Mesenchymal stem cell (in vitro differentiated cells and primary cell): ENCODE data around the gene HCN3.
A peak's percentile ranks its signal among the peaks of the same experiment; 100 is the strongest.

Experiments used
- DNase-seq: peaks from one replicate; pipeline ENCODE4 v3.0.0-alpha.2; 2013
- H2AFZ ChIP-seq: one replicate; pipeline ENCODE4 v1.6.1; 2013; ENCODE audit warnings: low read depth, mild to moderate bottlenecking, control low read depth, inconsistent platforms, low read length, moderate library complexity
- H2AK5ac ChIP-seq: 2 replicates; pipeline ENCODE4 v1.6.1; 2013; ENCODE audit warnings: low read length, moderate library complexity, mild to moderate bottlenecking, inconsistent platforms; ENCODE audit not compliant: severe bottlenecking
- H2BK120ac ChIP-seq: one replicate; pipeline ENCODE4 v1.6.1; 2013; ENCODE audit warnings: low read depth, mild to moderate bottlenecking, inconsistent platforms, low read length, moderate library complexity
- H2BK12ac ChIP-seq, 2 experiments: one replicate each; pipeline ENCODE4 v1.6.1; 2013; ENCODE audit warnings: inconsistent platforms in 2 of 2, low read length in 2 of 2, mild to moderate bottlenecking in 2 of 2, moderate library complexity in 2 of 2, control low read depth in 1 of 2
- H2BK15ac ChIP-seq: one replicate; pipeline ENCODE4 v1.6.1; 2013; ENCODE audit warnings: mild to moderate bottlenecking, low read depth, inconsistent platforms; ENCODE audit not compliant: poor library complexity, severe bottlenecking
- H2BK5ac ChIP-seq: 2 replicates; pipeline ENCODE4 v1.6.1; 2013; ENCODE audit warnings: low read depth, mild to moderate bottlenecking, low read length, control low read depth, inconsistent platforms; ENCODE audit not compliant: poor library complexity, severe bottlenecking
- H3K14ac ChIP-seq, 2 experiments: one replicate each; pipeline ENCODE4 v1.6.1; 2013; ENCODE audit warnings: inconsistent platforms in 2 of 2, low read length in 2 of 2, control low read depth in 1 of 2, mild to moderate bottlenecking in 1 of 2, moderate library complexity in 1 of 2
- H3K18ac ChIP-seq, 2 experiments: one replicate each; pipeline ENCODE4 v1.6.1; 2013; ENCODE audit warnings: inconsistent platforms in 2 of 2, low read length in 2 of 2, control low read depth in 1 of 2, low read depth in 1 of 2, mild to moderate bottlenecking in 1 of 2
- H3K23ac ChIP-seq, 2 experiments: one replicate each; pipeline ENCODE4 v1.6.1; 2013; ENCODE audit warnings: inconsistent platforms in 2 of 2, low read length in 2 of 2, mild to moderate bottlenecking in 2 of 2, moderate library complexity in 2 of 2, control low read depth in 1 of 2
- H3K27ac ChIP-seq: 2 replicates; pipeline ENCODE4 v1.5.1; 2013; ENCODE audit warnings: mild to moderate bottlenecking, moderate library complexity, low read length, control low read depth, inconsistent platforms; ENCODE audit not compliant: poor library complexity, severe bottlenecking
- H3K27me3 ChIP-seq, 2 experiments: 2 replicates each; pipeline versions ENCODE4 v1.6.1 to v1.7.0; 2013; ENCODE audit warnings: low read length in 2 of 2, mild to moderate bottlenecking in 2 of 2, moderate library complexity in 2 of 2, control low read depth in 1 of 2, inconsistent platforms in 1 of 2; ENCODE audit not compliant: control insufficient read depth in 1 of 2, insufficient read depth in 1 of 2
- H3K36me3 ChIP-seq, 2 experiments: 2 replicates each; pipeline versions ENCODE4 v1.6.1 to v1.7.0; 2013; ENCODE audit warnings: low read length in 2 of 2, control low read depth in 1 of 2, inconsistent platforms in 1 of 2, low read depth in 1 of 2, mild to moderate bottlenecking in 1 of 2; ENCODE audit not compliant: insufficient read depth in 2 of 2, control insufficient read depth in 1 of 2
- H3K4ac ChIP-seq, 2 experiments: one replicate each; pipeline ENCODE4 v1.6.1; 2013; ENCODE audit warnings: inconsistent platforms in 2 of 2, low read length in 2 of 2, mild to moderate bottlenecking in 2 of 2, moderate library complexity in 2 of 2, control low read depth in 1 of 2, low read depth in 1 of 2
- H3K4me1 ChIP-seq: 2 replicates; pipeline ENCODE4 v1.6.1; 2013; ENCODE audit warnings: low read depth, low read length, control low read depth; ENCODE audit not compliant: control insufficient read depth, insufficient read depth
- H3K4me2 ChIP-seq: 2 replicates; pipeline ENCODE4 v1.6.1; 2013; ENCODE audit warnings: low read length, mild to moderate bottlenecking, inconsistent platforms; ENCODE audit not compliant: poor library complexity, severe bottlenecking
- H3K4me3 ChIP-seq, 2 experiments: 2 replicates each; pipeline versions ENCODE4 v1.5.1 to v1.7.0; 2013; ENCODE audit warnings: low read length in 2 of 2, mild to moderate bottlenecking in 2 of 2, control low read depth in 1 of 2, low read depth in 1 of 2; ENCODE audit not compliant: insufficient read depth in 1 of 2
- H3K79me1 ChIP-seq: replicated peaks from 2 replicates; pipeline ENCODE4 v1.6.1; 2013; ENCODE audit warnings: mild to moderate bottlenecking, control low read depth, low read length, inconsistent platforms; ENCODE audit not compliant: poor library complexity, severe bottlenecking
- H3K9ac ChIP-seq: 2 replicates; pipeline ENCODE4 v1.7.0; 2013; ENCODE audit warnings: mild to moderate bottlenecking, low read length, moderate library complexity
- H3K9me3 ChIP-seq: 2 replicates; pipeline ENCODE4 v1.7.0; 2013; ENCODE audit warnings: mild to moderate bottlenecking, low read length; ENCODE audit not compliant: control insufficient read depth
- H4K8ac ChIP-seq: one replicate; pipeline ENCODE4 v1.6.1; 2013; ENCODE audit warnings: inconsistent platforms, mild to moderate bottlenecking, low read length, moderate library complexity
- H4K91ac ChIP-seq: one replicate; pipeline ENCODE4 v1.6.1; 2013; ENCODE audit warnings: mild to moderate bottlenecking, low read length, inconsistent platforms
- WGBS: methylation state at CpG from one replicate; pipeline ENCODE4 v1.1.7; 2013; ENCODE audit warnings: mixed read lengths; 5-methylcytosine and 5-hydroxymethylcytosine counted together

The HCN3 gene

GRCh38 chr1:155329980-155330598, 52.8 kb downstream of the HCN3 start:
- Histone ChIP-seq H3K18ac (no peak overlapping the region), H3K4me2 (no peak overlapping the region), H3K79me1 (peaks cover 20% of the 10 kb centered on the region), H2BK15ac (no peak overlapping the region), H3K4me3 (no peak overlapping the region), H3K4ac (no peak overlapping the region), H3K23ac (no peak overlapping the region), H4K8ac (no peak overlapping the region), H2BK5ac (no peak overlapping the region), H4K91ac (no peak overlapping the region), H3K9me3 (no peaks in the 10 kb centered on the region), H3K36me3 (peaks cover 52 to 60% of the 10 kb centered on the region in 2 experiments), H3K4me1 (peaks cover 15% of the 10 kb centered on the region), H3K27me3 (no peaks in the 10 kb centered on the region), H2BK12ac (no peak overlapping the region), H3K27ac (no peak overlapping the region), H2AFZ (no peak overlapping the region), H3K9ac (no peak overlapping the region), H3K14ac (no peak overlapping the region), H2BK120ac (no peak overlapping the region), H2AK5ac (no peak overlapping the region)
- no peak for DNase-seq
- WGBS: 94% methylated on average over 11 of the region's 11 CpGs

- Histone ChIP-seq H4K91ac (no peak overlapping the region), H3K4me1 (no peaks in the 10 kb centered on the region), H2BK120ac (no peak overlapping the region), H2AK5ac (no peak overlapping the region), H3K27ac (no peak overlapping the region), H3K27me3 (no peaks in the 10 kb centered on the region), H4K8ac (no peak overlapping the region), H3K9ac (no peak overlapping the region), H2BK5ac (no peak overlapping the region), H3K4ac (no peak overlapping the region), H2BK12ac (no peak overlapping the region), H3K14ac (no peak overlapping the region), H3K4me2 (no peak overlapping the region), H3K18ac (no peak overlapping the region), H3K79me1 (peaks cover 13% of the 10 kb centered on the region), H3K23ac (no peak overlapping the region), H3K4me3 (no peak overlapping the region), H3K9me3 (no peaks in the 10 kb centered on the region), H2AFZ (no peak overlapping the region), H3K36me3 (peaks cover 41 to 66% of the 10 kb centered on the region in 2 experiments), H2BK15ac (no peak overlapping the region)
- 46% methylated on average over 1 of the region's 1 CpG for WGBS
- peak; percentile 68 for DNase-seq
These were observed 57.7 kb downstream of the HCN3 start for GRCh38 chr1:155334962-155335361.
